NCI-H146 treated with DMSO at 0.1 percent for 48 hours (cell line): Measurements from ENCODE around the gene C3orf18.

Source experiments
- DNase-seq: peaks from one replicate; lab custom pipeline; 2025; ENCODE audit not compliant: unreplicated experiment; lab: John Stamatoyannopoulos, UW

The C3orf18 gene

DNA sequence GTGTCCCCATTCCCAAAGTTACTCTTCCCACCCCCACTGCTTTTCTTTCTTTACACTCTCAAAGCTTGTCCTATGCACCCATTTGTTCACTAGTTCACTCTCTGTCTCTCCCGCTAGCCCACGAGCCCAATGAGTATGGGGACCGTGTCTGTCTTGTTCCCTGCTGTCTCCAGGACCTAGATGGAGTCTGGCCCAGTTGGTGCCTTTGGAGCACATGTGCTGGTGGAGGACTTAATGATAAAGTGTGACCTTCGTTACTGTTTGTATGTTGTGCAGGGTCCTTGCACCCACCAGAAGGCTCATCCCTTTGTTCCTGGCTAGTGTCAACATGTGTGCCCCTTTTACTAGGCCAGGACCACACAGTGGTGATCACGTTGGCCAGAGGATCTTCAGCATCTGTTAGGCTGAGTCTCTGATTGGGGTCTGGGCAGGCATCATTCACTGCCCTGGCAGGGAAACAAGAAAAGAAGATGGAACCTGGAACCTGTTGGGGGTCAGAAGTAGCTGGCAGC lies 36.6 kb upstream of the C3orf18 start:
- no peak for DNase-seq

DNA sequence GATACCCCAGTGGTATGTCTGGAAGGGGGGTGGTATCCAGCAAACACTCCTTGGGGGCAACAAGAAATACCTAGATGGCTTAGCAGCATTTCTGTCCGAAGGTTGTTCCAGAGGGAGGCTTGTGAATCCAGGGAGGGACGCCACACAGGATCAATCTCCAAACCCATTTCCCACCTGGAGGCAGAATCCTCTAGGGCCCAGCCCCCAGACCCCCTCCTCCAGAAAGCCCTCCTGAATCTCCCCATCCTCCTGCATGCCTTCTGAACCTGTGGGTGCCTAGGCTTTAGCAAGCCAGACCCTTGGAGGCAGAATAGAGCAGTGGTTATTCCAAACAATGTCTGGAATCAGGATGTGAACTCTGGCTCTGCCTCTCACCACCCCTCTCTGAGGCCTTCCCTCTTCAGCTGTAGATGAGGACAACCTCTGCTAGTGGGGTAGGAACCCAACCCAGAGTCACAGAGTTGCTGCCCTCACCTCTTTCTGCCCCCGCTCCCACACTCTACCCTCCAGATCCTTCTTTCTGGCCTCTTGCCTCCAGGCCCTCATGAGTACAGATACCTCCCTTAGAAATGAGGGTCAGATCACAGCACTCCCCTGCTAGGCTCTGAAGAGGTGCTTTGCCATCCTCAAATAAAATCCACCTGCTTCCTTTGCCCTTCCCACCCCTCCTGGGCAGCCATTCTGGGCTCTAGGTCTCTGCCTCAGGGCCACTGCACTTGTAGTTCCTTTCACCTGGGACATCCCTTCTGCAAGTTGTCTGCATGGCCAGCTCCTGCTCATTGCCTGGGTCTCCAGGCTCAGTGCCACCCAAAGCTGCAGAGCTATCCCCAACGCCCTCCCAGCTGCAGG lies 35.9 kb upstream of the C3orf18 start:
- DNase-seq, result no peak

DNA sequence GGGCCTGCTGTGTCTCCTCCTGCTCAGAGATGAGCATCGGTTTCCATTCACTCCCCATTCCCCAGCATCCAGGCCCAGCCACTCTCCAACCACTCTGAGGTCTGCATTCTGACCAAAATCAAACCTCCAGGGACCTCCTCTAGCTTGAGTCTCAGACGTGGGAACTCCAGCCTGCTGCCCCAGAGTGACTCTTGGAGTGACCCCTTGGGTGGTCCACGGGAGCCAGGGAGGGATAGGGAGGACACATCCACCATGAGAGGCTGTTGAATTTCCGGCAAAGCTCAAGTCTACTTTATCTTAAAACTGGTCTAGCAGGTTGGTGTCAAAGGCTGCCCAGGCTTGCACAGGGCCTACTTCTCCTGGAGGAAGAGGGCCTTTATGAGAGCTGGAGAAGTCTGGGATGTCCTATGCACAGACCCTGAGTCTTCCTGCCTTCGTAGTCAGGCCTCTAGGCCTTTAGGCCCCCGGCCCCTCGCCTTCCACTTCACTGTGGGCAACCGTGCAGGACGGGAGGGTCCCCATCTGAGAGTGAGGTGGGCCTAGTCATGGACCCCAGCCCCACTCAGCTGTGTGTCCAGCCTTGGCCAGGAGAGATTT lies 35.1 kb upstream of the C3orf18 start:
- no peak for DNase-seq

DNA sequence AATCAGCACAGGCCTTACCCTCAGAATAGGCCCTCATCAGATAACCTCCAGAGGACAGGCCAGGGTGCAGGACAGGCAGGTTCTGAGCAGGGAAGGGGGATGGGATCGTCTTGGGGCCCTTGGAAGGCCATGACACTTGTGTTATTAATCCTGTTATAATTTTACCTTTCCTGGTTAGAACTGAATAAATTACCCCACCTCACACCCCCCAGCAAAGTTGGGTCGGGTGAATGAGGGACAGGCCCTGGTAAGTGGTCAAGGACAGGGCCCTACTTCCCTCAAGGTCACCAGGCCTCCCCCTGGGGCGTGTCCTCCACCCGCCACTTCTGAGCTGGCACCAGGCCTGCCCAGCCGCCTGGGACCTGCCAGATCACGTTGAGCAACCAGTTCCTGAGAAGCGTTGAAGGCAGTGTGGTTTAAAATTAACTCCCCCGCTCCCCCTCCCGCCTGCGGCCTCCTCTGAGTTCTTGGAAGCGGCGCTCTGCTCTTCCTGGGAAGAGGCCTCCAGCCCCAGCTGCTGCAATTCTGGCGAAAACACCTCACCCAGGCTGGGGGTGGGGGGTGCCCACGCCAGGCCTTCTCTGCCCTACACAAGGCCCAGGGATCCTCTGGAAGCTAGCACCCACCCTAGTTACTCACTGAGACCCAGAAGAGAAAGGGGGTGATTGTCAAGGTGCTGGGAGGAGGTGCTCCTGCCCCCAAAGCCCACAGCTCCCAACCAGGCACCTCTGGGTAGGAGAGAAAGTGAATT lies 33.5 kb upstream of the C3orf18 start:
- DNase-seq, result no peak

DNA sequence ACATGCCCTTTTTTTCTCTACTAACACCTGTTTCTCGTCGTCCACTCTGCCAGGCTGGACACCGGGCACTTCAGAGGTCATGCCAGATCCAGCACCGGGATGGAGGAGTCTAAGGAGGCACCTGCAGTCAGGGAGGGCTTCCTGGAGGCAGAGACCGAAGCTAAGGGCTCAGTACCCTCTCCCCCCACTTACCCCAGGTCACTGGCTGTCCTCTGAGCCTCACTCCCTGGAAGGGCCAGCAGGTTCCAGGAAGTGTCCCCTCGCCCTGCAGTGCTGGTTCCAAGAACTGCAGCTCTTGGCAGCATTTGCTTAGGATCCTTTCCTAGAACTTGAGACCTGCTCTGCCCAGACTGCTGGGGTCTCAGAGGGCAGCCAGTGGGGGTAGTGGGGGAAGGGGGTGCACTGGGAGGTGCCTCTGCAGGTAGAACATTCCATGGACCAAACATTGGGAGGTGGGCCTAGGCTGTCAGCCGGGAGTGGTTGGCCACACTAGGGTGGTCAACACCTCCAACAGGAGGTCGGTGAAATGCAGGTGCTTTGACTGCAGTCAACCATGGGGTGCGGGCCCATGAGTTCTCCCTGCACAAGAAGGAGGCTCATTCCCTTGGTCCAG lies 32.7 kb upstream of the C3orf18 start:
- no peak for DNase-seq

DNA sequence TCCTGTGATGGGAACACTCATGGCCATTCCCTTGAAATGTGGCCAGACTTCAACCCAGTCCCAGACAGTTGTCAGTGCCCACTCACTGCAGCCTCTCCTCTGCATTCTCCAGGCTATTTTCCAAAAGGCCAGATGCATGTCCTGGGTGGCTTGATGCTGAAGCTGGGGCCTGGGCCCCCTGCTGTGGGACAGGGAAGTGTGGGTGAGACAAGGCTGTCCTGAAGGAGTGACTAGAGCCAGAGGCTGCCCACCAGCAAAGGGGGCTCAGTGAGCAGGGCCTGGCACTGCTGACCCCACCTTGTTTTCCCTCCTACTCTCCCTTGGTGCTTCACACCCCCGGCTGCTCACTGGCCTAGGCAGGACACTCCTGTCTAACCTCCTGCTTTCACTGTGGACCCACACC lies 32.2 kb upstream of the C3orf18 start:
- no peak for DNase-seq

DNA sequence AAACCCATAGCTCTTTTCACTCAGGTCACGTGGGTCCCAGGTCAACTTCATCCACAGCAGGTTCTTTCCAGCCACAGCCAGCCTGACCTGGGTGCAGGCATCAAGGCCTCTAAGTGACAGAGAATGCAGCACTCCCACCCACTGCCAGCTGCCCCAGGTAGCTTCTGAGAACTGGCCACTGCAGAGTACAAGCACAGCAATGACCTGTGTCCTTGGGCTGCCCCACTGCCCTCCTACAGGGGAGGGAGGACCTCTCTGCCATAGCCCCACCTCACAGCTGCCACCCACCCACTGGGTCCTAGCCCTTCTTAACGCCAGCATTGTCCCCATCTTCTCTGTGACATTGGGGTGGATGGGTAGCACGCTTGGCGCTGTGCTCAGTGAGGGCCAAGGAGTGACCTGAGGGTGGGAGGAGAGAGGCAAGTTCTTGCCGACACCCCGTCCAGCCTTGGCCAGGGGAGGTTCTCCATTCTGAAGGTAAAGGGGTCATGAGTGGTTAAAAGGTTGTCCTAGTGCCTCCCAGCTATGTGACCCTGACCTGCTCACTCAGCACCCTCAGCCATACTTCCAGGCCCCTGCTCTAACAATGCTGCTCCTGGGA lies 31.7 kb upstream of the C3orf18 start:
- no peak for DNase-seq

DNA sequence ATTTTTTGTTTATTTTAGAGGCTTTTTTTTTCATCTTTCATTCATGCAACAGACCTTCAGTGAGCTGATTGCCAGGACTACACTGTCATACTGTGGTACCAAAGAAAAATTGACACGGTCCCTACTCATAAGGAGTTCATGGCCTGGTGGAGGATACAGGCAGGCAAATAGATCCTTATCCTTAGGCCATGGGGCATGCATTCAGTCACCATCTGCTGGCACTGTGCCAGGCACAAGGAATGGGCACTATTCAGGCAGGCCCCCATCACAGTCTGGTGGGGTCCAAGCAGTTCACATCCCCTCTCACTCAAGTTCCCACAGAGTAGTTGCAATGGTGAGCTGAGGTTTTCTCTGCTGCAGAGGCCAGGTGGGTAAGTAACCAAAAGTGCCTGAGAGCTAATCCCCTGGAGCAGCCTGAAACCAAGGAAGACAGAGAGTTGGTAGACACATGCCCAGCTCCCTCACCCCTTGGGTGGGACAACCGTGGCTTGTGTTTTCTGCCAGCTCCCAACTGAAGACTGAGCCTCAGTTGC lies 26.8 kb upstream of the C3orf18 start:
- no peak for DNase-seq

DNA sequence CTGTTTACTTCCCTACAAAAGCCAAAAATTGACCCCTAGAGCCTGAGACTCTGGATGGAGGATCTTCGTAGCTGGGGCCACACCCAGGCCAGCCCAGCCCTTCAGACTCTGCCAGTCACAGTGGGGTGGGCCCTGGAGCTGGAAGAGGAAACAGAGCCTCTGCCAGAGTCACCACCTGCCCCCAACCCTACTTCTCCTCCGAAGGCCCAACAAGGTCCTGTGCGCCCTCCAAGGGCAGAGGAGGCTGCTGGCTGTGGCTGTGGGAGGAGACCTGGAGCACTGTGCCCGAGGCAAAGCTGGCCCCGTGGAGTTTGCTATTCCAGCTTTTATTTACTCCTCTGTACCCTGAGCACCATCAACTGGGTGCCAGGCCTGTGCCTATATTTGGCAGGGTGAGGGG lies 25.0 kb upstream of the C3orf18 start:
- DNase-seq, result no peak

DNA sequence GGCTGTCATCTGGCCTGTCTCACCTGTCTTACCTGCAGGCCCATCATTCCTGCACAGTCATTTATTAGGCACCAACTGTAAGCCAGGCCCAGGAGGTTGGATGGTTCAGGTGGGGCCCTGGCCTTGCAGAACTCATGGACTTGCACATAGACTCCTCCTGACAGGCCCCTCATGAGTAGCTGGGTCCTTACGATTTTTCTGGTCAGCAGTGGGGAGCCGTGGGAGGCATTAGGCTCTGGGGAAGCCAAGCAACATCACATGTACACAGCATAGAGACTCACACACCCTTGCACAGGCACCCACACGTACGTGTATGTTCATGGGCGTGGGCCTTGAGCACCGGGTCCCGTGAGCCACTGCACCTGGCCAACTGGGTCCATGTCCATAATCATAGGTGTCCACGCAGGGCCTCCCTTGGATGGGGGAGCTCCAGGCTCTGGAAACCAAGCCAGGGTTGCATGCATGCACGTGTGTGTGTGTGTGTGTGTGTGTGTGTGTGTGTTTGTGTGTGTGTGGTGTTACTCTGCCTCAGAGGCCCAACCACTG lies 23.7 kb upstream of the C3orf18 start:
- DNase-seq, result no peak

DNA sequence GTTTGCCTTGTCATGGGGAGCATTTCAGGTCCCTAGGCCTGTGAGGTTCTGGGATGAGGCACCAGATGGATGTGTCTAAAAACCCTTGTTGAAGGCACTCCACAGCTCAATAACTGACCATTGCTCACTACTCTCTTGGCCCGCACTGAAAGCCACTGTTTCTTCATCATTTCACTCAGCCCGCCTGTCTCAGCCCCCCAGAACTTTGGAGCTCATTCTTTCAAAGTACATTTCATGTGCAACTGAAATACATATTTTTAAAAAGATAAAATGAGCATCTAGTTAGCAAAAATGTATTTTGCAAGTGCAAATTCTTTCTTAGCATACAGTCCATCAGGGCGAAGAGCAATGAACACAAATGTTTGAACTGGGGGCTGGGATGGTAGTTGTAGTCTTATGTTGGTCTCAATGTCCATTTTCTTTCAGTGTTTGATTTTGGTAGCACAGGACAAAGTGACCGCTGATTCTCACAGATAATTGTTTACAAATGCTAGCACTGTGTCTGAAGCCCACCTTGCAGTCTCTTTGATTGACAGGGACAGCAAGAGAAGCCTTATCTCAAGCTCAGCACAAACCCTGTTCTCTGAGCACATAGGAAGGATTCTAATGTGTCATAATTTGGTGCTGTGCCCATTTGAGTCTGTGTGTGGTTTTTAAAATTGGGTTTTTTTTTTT lies 21.3 kb upstream of the C3orf18 start:
- DNase-seq, result no peak

DNA sequence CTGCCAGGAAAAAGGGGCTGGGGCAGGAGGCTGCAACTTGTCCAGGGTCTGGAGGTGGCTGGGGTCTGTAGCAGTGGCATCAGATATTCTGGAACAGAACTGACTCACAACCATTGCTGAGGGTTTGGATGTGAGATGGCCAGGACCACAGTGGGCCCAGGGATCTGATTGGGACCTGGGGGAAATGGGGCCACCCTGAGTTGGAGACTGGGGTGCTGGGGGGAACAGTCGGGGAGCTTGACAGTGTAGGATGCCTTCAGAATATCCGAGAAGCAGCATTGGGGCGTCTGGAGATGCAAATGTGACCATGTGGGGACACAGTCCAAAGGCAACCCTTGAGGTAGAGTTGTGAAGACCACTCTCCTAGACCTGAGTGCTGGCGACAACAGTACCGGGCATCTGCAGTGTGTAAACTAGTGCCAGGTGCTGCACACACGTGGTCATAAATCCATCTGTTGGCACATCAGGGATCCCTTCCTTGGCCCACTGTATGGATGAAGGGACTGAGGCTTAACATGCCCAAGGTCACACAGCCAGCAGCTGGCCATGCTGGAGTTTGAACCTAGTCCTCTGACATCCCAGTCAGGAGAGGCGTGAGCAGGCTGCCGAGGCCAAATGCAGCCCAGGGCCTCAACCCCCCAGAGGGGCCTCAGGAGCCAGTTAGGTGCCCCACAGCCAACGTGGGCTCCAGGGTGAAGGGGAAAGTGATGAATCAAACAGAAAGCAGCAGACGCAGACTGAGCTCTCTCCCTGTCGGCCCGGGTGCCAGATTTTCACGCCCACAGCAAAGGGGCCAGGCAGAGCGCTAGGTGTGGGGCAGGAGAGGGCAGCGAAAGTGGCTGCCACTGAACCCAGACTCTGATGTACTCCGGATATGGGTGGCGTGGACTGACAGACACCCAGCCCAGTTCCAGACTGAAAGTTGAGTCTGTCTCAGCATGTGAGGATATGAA lies 20.5 kb upstream of the C3orf18 start:
- no peak for DNase-seq

DNA sequence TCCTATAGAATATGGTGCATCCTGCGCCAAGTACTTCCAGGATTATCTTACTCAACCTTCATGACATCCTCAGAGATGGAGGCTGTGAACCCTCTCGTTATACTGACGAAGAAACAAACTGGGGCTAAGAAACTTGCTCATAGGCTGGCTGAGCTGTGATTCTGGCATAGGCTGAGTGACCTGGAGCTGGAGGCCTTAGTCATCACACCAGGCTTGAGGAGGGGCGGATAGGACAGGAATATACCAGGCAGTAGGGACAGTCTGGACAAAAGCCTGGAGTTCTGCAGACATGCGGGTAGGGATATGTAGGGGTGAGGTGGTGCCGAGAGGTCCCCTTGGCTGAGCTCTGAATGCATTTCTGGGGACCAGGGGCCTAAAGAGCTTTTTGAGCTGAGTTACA lies 19.8 kb upstream of the C3orf18 start:
- no peak for DNase-seq

DNA sequence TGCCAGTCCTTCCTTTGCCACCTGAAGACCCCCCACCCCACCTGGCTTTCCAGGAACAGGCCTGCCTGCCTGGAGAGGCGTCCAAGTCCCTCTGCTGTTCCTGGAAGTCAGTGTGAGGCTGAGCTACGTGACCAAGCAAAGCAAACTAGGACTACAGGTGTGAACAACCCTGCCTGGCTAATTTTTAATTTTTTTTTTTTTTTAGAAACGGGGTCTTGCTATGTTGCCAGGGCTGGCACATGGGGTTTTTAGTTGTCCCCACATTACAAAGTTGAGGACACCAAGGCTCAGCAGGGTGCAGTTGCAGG lies 19.2 kb upstream of the C3orf18 start:
- DNase-seq, result no peak

DNA sequence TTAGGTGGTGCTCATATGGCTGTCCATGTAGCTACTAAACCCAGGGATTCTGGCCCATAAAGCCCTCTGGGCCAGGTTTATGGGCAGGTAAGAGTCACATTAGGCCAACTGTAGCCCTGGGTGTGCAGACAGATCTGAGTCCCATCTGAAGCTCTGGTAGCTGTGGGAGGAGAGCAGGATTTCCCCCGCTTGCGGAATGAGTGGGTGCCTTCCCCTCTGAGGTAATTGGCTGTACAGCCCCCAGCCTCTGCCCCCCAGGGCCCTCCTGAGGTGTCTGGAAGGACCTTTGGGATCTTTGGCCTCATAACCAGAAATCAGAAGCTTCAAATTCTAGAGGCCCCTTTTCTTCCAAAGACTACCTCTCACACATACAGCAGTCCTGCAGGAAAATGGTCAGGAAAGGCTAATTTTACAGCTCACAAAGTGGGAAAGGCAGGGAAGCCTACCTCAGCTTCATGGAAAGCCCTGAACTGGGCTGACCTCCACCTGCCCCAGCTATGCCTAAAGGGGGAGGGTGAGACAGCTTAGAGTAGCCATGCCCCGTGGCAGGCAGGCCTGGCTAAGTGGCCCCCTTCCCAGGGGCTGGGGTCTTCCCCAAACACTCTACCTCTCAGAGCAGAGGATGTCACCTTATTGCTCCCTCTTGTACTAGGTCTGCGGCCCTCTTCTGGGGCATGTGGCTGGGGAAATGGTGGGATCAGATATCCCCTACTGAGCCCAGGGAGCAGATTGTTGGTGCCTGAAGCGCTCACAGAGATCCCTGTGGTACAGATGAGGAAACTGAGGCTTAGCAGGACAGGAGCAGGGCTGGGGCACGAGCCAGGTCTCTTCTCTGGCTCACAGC lies 18.6 kb upstream of the C3orf18 start:
- DNase-seq, result no peak

DNA sequence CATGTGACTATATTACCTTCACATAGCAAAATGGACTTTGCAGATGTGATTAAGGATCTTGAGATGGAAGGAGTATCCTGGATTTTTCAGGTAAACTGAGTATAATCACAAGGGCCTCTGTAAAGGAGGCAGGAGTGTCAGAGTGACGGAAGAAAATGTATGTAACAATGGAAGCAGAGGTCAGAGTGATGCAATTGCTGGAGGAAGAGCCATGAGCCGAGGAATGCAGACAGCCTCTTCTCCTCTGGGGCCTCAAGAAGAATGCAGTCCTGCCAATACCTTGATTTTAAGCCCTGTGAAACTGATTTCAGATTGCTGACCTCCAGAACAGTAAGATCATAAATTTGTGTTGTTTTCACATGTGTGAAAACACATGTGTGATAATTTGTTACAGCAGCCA lies 16.8 kb upstream of the C3orf18 start:
- DNase-seq, result no peak

DNA sequence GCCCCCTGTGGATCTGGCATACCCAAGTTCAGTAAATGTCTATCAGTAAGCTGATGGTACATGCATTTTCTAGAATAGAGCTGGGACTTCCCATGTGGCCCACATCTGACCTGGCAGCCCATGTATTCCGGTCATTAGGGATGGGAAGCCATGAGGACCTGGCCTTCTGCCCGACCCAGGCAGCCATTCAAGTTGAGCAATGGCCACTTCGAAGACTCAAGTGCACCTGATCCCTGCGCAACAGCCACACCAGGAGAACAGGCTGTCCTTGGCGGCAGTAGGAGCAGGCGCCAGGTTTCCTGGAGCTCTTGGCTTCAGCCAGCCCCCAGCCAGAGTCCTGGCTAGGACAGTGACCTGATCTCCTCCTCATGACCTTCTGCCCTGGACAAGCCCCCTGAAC lies 16.4 kb upstream of the C3orf18 start:
- no peak for DNase-seq

DNA sequence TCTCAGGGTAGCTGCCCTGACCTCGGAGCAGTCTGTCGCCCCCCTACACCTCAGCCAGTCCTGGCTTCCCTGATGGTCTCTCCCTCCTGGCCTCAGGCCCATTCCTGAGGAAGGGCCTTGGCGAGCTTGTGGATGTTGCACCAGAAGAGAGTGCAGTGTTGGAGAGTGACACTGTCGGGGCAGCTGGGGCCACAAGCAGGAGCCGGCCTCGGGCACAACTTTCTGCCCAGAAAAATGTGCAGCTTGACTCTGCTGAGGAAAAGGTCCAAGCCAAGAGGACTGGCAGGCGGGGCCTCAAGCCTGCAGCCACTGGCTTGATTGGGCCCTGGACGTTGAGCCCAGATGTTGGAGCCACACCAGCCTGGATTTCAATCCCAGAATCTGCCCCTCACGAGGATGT lies 14.5 kb upstream of the C3orf18 start:
- no peak for DNase-seq
